Skeletal muscle satellite cell (primary cell): ENCODE measurements around the gene NBEA.
"Not testable (repeated sequence)": the region's sequence is repeated elsewhere in the genome, so short reads cannot be mapped to it uniquely, and the experiment has no call there.

Source experiments
- H3K27me3 ChIP-seq: 2 replicates; pipeline ENCODE4 v1.7.0; 2013; ENCODE audit warnings: low read length; ENCODE audit not compliant: control insufficient read depth, insufficient read depth
- H3K36me3 ChIP-seq: 2 replicates; pipeline ENCODE4 v1.7.0; 2013; ENCODE audit warnings: mild to moderate bottlenecking, control low read depth, low read length; ENCODE audit not compliant: insufficient read depth
- H3K4me1 ChIP-seq: 2 replicates; pipeline ENCODE4 v1.7.0; 2013; ENCODE audit warnings: low read length; ENCODE audit not compliant: control insufficient read depth, insufficient read depth
- H3K4me2 ChIP-seq: 2 replicates; pipeline ENCODE4 v1.7.0; 2013; ENCODE audit warnings: mild to moderate bottlenecking, low read length
- H3K4me3 ChIP-seq: 2 replicates; pipeline ENCODE4 v1.7.0; 2013; ENCODE audit warnings: low read length
- H3K9ac ChIP-seq: 2 replicates; pipeline ENCODE4 v1.7.0; 2013; ENCODE audit warnings: mild to moderate bottlenecking, low read depth, low read length, moderate library complexity
- H3K9me3 ChIP-seq: replicated peaks from 2 replicates; pipeline ENCODE4 v1.7.0; 2013; ENCODE audit warnings: mild to moderate bottlenecking, control low read depth, low read length

NBEA gene

DNA sequence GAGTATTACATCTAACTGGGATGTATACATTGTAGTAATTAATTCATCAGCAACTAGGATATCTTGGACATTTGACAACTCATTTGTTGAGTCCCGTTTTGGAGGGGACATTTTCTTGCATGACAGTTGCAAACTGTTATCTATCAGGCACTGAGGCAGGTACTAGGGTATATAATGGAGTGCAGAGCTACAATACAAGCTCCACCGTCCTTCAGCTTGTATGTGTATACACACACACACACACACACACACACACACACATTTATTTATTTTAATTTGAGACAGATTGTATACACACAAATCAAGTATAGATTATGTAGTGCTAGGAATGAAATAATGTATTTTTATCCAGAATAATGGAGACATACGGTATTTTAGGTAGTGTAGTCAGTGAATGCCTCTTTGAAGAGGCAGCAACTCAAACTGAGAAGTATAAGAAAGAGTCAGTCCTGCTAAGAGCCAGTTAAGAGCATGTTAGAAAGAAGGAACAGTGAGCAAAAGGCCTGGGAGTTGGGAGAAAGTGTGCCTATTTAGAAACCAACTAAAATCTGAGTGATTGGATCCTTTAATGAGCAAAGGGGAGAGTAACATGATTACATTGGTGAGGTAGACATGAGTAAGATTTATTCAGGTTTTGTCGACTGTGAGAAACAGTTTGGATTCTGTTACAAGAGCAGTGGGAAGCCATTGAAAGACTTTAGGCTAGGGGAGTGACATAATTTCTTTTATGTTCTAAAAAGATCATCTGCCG, 74.5 kb downstream of the NBEA start:
- Histone ChIP-seq H3K4me3 (no peak overlapping the region), H3K27me3 (no peaks in the 10 kb centered on the region), H3K9ac (no peak overlapping the region), H3K9me3 (no peaks in the 10 kb centered on the region), H3K4me2 (no peak overlapping the region), H3K36me3 (no peaks in the 10 kb centered on the region), H3K4me1 (no peaks in the 10 kb centered on the region)

GRCh38 chr13:35025314-35025713, 83.2 kb downstream of the NBEA start:
- H3K9ac ChIP-seq: no peak overlapping the region
- no peak overlapping the region for H3K4me2 ChIP-seq
- no peaks in the 10 kb centered on the region for H3K36me3 ChIP-seq
- no peaks in the 10 kb centered on the region for H3K4me1 ChIP-seq
- no peaks in the 10 kb centered on the region for H3K27me3 ChIP-seq
- no peak overlapping the region for H3K4me3 ChIP-seq
- H3K9me3 ChIP-seq: no peaks in the 10 kb centered on the region

DNA sequence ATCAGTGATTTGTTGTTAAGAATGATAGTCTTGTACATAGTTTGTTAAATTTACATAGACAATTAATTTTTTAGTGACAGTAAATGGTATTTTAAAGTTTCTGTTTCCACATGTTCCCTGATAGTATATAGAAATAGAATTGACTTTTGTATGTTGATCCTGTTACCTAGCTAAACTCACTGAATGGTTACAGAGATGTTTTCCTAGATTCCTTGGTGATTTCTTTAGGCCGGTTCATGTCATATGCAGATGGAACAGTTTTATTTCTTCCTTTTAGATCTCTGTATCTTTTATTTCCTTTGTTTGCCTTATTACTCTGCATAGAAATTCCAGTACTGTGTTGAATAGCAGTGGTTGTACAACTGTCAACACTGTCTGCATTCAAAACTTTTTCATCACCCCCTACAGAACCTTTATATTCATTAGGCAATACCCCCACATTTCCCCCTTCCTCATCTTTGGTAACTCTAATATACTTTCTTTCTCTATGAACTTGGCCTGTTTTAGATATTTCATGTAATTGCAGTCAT, 86.3 kb downstream of the NBEA start:
- H3K4me3 ChIP-seq: no peak overlapping the region
- H3K36me3 ChIP-seq: no peaks in the 10 kb centered on the region
- H3K4me2 ChIP-seq: no peak overlapping the region
- no peaks in the 10 kb centered on the region for H3K9me3 ChIP-seq
- no peaks in the 10 kb centered on the region for H3K27me3 ChIP-seq
- H3K9ac ChIP-seq: no peak overlapping the region
- H3K4me1 ChIP-seq: no peaks in the 10 kb centered on the region

GRCh38 chr13:35039012-35039411, 96.9 kb downstream of the NBEA start:
- Histone ChIP-seq H3K9ac (no peak overlapping the region), H3K36me3 (no peaks in the 10 kb centered on the region), H3K4me3 (no peak overlapping the region), H3K4me1 (no peaks in the 10 kb centered on the region), H3K27me3 (no peaks in the 10 kb centered on the region), H3K4me2 (no peak overlapping the region), H3K9me3 (no peaks in the 10 kb centered on the region)

DNA sequence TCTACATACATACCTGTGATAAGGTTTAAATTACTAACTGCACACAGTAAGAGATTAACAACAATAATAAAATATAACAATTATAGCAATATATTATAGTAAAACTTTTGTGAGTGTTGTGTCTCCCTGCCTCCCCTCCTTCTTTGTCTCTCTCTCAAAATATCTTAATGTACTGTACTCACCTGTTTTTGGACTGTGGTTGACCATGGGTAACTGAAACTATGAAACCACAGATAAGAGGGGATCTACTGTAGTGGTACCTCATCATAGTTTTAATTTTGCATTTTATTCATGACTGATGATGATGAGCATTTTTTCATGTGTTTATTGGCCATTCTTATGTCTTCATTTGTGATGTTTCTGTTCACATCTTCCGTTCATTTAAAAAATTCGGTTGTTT, 104.5 kb downstream of the NBEA start:
- Histone ChIP-seq H3K9ac (no peak overlapping the region), H3K4me2 (no peak overlapping the region), H3K4me1 (no peaks in the 10 kb centered on the region), H3K36me3 (no peaks in the 10 kb centered on the region), H3K27me3 (no peaks in the 10 kb centered on the region), H3K9me3 (no peaks in the 10 kb centered on the region), H3K4me3 (no peak overlapping the region)

DNA sequence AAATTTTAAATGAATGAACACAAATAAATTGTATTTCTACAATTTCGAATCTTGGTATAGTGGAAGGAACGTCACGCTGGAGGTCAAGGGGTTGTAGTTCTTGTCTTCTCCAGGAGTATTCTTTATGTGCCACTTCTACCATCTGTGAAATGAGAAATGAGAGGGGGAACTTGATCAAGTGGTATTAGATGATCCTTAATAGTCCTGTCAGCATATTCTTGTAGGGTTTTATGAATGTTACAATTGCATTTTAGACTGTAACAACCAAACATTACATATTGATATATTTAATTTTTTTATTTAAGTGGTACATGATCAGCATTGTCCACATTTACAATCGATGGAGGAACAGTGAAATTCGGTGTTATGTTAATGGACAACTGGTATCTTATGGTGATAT, 113.6 kb downstream of the NBEA start:
- H3K36me3 ChIP-seq: no peaks in the 10 kb centered on the region
- H3K9ac ChIP-seq: no peak overlapping the region
- H3K4me2 ChIP-seq: no peak overlapping the region
- no peaks in the 10 kb centered on the region for H3K27me3 ChIP-seq
- H3K4me1 ChIP-seq: no peaks in the 10 kb centered on the region
- H3K4me3 ChIP-seq: no peak overlapping the region
- H3K9me3 ChIP-seq: no peaks in the 10 kb centered on the region

DNA sequence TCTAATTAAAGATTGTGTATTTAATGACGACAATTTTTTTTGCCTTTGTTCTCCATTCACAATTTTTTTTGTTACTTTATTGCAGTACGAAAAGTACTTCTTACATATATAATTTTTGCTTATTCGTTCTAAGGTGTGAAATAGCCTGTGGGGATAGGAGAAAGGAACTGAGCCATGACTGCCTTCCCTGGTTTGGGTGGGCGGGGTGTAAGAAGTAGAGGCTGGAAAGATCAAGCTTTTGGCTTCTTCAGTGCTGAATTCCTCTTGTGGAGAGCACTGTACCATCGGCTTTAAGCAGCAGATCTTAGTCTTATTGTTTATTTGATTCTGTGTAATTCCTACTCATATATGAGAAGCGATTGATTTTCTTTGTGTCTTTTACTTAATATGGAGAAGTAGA, 115.8 kb downstream of the NBEA start:
- H3K36me3 ChIP-seq: no peaks in the 10 kb centered on the region
- no peak overlapping the region for H3K4me3 ChIP-seq
- H3K4me1 ChIP-seq: no peaks in the 10 kb centered on the region
- no peaks in the 10 kb centered on the region for H3K9me3 ChIP-seq
- H3K9ac ChIP-seq: no peak overlapping the region
- no peak overlapping the region for H3K4me2 ChIP-seq
- H3K27me3 ChIP-seq: no peaks in the 10 kb centered on the region

DNA sequence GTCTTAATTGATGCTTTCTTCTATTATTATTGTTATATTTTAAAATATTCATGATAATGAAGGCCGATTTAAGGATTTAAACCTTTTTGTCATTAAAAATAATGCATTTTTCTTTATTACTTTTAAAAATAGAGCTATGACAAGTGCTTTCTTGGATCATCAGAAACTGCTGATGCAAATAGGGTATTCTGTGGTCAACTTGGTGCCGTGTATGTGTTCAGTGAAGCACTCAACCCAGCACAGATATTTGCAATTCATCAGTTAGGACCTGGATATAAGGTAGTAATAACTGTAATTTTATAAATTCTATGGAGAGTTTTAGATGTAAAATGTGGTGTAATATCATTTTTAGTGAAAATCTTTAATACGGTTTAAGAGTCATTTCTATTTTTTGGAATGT, 116.5 kb downstream of the NBEA start:
- not testable (repeated sequence) for H3K4me1 ChIP-seq, H3K36me3 ChIP-seq

GRCh38 chr13:35086667-35087066, 144.6 kb downstream of the NBEA start:
- peaks cover 7% of the 10 kb centered on the region for H3K4me1 ChIP-seq
- no peaks in the 10 kb centered on the region for H3K9me3 ChIP-seq
- no peak overlapping the region for H3K4me3 ChIP-seq
- H3K4me2 ChIP-seq: no peak overlapping the region
- no peaks in the 10 kb centered on the region for H3K36me3 ChIP-seq
- H3K9ac ChIP-seq: no peak overlapping the region
- H3K27me3 ChIP-seq: no peaks in the 10 kb centered on the region

More for the DNA sequence above, 116.5 kb downstream of the NBEA start:
- H3K27me3 ChIP-seq, H3K4me2 ChIP-seq, H3K9ac ChIP-seq, H3K4me3 ChIP-seq, H3K9me3 ChIP-seq: not testable (repeated sequence)

GRCh38 chr13:35092251-35092650, 150.2 kb downstream of the NBEA start:
- no peak overlapping the region for H3K4me2 ChIP-seq
- no peak overlapping the region for H3K4me3 ChIP-seq
- no peaks in the 10 kb centered on the region for H3K27me3 ChIP-seq
- H3K9ac ChIP-seq: no peak overlapping the region
- H3K4me1 ChIP-seq: no peaks in the 10 kb centered on the region
- H3K9me3 ChIP-seq: no peaks in the 10 kb centered on the region
- H3K36me3 ChIP-seq: no peaks in the 10 kb centered on the region

DNA sequence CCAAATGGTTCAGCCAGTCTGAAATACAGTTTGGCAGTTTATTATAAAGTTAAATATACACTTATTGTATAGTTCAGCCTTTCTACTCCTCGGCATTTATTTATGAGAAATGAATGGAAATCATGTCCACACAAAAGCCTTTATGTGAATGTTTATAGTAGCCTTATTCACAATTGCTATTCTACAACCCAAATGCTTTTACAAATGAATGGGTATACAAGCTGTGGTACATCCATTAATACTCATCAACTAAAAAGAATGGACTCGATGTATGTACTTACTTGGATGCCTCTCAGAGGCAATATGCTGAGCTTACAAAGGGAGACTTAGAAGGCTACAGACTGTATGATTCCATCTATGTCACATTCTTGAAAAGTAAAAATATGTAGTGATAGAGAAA, 150.7 kb downstream of the NBEA start:
- no peak overlapping the region for H3K9ac ChIP-seq

GRCh38 chr13:35093356-35093755, 151.3 kb downstream of the NBEA start:
- no peak overlapping the region for H3K4me2 ChIP-seq
- no peaks in the 10 kb centered on the region for H3K36me3 ChIP-seq
- H3K4me3 ChIP-seq: no peak overlapping the region
- no peaks in the 10 kb centered on the region for H3K9me3 ChIP-seq
- no peaks in the 10 kb centered on the region for H3K4me1 ChIP-seq
- no peak overlapping the region for H3K9ac ChIP-seq
- no peaks in the 10 kb centered on the region for H3K27me3 ChIP-seq

More for the DNA sequence above, 150.7 kb downstream of the NBEA start:
- Histone ChIP-seq H3K9me3 (no peaks in the 10 kb centered on the region), H3K4me2 (no peak overlapping the region), H3K4me3 (no peak overlapping the region), H3K36me3 (no peaks in the 10 kb centered on the region), H3K27me3 (no peaks in the 10 kb centered on the region), H3K4me1 (no peaks in the 10 kb centered on the region)
